ENCODE data around the gene ENPP6.
"Not testable (repeated sequence)": the region's sequence is repeated elsewhere in the genome, so short reads cannot be mapped to it uniquely, and the experiment has no call there.

Gene ENPP6

DNA sequence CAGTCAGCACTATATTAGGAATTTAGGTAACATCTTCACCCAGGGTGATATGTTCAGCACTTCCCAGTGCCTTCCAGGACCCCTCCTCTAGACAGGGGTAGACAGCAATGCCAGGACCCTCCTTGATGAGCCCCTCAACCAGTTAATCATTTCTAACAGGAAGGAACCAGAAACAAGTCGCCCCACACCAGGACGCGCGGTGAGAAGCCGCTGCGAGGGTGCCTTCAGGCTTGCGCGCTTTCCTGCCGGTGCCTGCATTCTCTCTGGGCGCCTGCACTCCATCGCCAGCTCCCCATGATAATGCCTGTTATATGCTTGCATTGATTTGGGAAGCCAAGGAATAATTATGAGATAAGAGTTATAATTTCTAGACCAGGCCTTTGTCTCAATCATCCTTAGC is 116.0 kb downstream of the ENPP6 start:
- no peak for DNase-seq

- DNase-seq: no peak
Observed at GRCh38 chr4:184100297-184100885, 117.3 kb downstream of the ENPP6 start.

DNA sequence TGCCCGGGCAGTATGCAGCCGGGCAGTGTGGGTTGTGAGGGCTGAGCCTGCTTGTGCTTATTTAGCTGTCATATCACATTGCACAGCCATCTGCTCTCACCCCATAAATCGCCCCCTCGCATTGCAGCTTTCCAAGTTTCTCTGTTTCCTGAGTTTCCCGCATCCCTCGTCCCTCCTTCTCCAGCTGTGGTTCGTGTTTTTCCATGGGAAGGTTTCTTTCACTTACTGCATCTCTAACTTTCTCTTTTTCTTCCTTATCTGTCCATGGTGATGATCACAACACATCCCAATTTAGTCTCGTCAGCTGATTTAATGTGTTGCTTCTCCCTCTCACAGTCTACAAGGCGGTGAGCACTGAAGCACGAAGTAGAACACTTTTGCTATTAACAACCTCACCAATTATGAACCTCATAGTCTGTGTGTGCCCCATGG is 118.1 kb downstream of the ENPP6 start:
- no peak for DNase-seq

GRCh38 chr4:184099000-184099399 is 118.7 kb downstream of the ENPP6 start:
- no peak for DNase-seq

GRCh38 chr4:184097815-184098214 is 119.9 kb downstream of the ENPP6 start:
- no peak for DNase-seq

DNA sequence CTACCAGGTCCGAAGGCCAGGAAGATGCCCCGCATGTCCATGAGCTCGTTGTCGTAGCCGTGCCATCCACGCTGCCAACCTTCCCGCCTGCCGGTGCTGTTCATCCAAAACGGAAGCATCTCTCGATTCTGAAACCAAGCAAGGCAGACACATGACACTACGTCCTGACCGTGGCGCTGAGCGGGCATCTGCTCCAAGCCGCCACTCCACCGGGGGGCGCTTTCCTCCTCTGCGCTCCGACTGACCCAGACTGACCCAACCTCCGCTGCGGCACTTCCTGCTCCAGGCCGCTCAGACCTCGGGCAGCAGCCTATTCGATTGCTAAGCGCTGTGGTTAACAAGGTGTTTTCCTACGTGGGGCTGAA is 120.5 kb downstream of the ENPP6 start:
- no peak for DNase-seq

GRCh38 chr4:184096561-184097240 is 121.0 kb downstream of the ENPP6 start:
- no peak for DNase-seq

GRCh38 chr4:184094532-184095159 is 123.0 kb downstream of the ENPP6 start:
- no peak for DNase-seq

- no peak for DNase-seq
Observed at GRCh38 chr4:184091986-184092385, 125.7 kb downstream of the ENPP6 start.

- DNase-seq: no peak
Observed at GRCh38 chr4:184090571-184090970, 127.1 kb downstream of the ENPP6 start.

DNA sequence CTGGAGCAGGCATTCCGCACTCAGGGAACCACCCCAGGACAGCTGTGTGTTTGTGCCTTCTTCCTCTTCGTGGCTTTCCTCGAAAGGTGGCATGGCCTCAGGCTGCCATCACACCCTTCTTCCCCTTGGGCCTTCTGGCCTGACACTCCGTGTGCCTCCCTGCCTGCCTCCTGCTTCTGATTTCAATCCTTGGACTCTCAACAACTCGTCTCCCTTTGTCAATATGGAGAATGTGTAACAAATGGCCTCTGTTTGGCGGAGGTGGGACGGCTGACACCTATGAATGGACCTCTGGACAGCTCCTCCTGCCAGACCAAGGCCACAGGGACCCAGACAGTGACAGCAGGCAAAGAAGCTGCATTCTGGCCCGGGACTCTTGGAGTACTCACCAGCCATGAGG is 137.0 kb downstream of the ENPP6 start:
- DNase-seq: no peak

DNA sequence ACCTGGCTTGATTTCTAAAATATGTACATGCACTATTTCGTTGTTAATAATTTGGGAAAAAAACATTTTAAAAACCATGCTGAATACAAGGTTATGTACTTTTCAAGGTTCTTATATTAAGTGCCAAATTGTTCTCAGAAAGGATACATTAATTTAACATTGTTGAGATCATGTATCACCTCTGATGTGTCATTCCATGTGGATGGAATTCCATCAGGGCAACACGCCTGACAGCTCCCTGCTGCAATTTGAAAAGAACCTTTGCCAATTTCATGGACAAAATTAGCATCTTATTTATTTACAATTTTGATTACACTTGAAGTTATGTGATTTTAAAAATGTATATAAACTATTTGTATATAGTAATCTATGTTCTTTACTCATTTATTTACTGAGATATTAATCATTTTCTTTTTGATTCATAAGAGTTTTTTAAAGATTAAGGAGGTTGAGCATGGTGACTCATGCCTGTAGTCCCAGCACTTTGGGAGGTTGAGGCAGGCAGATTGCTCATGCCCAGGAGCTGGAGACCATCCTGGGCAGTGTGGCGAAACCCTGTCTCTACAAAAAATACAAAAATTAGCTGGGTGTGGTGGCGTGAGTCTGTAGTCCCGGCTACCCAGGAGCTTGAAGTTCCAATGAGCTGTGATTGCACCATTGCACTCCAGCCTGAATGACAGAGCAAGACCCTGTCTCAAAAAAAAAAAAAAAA is 142.8 kb downstream of the ENPP6 start:
- no peak for DNase-seq

DNA sequence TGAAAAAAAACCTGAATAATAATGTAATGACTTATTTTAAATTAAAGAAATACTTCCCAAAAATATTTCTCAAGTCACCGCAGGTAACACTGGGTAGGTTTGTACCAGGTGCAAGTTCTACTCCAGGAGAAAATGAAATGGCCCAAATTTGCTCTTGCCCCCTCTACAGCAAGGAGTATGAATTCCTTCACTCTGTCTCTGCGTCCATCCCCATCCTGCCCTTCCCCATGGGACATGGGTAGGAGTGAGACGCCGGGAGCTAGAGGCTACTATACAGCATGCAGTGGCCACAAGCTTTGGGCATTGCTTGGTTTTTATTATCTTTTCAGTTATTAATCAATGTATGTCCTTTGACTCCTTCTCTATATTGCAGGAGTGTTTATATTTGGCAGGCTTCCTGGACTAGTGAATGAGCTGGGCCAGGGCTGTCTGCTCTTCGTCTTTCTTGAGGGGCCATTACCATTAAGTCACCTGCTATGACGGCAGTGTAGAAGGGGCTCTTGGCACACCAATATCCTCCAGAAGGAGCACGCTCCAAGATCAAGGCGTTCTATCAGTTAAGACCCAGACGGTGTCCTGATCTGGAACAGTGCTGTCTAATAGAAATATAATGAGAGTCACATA is 149.6 kb downstream of the ENPP6 start:
- DNase-seq: no peak

DNA sequence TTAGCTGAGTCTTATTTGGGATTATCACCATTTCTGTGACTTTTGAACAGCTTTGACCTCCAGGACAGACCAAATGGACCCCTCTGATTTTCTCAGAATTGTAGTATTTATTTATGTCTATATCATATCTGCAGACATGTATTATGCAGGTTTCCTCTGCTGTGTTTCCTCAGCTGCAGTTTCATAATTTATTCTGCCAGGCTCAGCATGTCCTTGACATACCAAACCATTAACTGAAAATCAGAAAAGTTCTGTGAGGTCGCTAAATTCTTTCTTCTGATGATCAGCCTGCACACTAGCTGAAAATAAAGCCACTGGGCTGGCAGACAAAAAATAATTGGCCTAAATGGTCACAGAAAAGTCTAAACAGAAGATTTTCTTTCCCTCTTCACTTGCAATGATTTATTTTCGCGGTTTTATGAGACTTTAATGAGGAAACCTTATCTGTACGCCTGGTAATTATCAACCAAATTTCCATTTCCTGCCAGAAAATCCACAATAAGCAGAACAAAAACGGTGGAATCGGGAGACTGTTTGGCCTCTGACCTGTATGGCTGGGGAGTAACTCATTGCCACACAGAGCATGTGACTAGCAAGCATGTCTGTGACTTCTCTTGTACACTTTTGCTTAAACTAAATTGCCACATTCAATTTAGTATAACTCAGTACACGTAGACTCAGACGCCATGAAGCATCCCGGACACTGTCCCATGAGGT is 150.9 kb downstream of the ENPP6 start:
- DNase-seq: no peak

DNA sequence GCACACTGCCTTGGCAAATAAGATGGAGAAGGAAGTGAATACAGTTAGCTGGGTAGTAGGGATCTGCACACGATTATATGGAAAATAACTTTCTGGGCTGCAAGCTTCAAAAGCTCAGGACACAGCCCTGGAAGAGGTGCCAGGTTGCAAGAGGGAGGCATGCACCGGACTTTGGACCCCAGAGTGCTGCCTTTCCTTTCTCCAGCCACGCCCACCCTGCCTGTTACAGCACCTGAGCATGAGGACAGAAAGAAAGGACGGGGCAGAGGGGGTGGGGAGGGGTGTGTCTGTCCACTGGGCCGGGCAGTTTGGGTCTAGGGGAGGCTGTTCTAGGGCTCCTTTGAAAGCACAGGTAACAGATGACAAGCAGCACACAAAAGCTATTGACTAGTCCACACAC is 152.8 kb downstream of the ENPP6 start:
- no peak for DNase-seq

GRCh38 chr4:184062769-184063168 is 154.9 kb downstream of the ENPP6 start:
- DNase-seq: no peak

DNA sequence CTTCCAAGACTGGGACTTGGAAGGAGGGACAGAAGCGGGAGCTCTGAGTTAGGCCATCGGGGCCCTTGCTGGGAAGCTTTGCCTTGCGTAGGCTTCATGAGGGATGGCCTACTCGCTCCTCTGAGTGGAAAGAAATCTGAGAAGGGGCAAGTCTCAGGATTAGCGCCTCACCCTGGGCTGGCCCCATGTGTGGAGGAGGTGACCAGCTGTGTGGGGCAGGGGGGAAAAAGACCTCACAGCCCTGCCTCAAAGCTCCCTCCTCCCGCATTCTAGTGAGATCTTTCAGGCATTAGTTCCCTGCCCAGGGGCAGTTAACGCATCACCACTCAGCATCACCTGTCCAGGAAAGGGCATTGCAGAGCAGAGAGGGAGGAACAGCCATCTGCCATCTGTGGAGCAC is 156.1 kb downstream of the ENPP6 start:
- DNase-seq: no peak

- no peak for DNase-seq
Observed at GRCh38 chr4:184059099-184059498, 158.6 kb downstream of the ENPP6 start.

- no peak for DNase-seq
Observed at GRCh38 chr4:184058026-184058425, 159.6 kb downstream of the ENPP6 start.

DNA sequence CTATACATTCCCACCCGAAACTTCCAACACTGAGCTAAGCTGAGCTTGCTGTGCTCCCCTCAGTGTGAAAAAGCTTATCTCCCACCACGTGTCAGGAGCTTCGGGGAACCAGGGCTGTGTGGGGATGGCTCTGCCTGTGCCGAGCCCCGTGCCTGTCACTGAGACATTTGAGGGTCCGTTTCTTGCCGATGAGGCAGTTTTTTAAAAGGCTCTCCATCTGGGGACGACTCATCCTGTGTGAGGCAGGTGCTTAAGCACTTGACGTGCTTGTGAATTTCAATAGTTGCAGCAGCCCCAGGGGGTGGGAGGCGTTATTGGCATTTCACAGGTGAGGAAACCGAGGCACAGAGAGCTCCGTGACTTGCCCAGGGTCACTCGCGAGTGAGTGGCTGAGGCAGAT is 160.8 kb downstream of the ENPP6 start:
- no peak for DNase-seq

DNA sequence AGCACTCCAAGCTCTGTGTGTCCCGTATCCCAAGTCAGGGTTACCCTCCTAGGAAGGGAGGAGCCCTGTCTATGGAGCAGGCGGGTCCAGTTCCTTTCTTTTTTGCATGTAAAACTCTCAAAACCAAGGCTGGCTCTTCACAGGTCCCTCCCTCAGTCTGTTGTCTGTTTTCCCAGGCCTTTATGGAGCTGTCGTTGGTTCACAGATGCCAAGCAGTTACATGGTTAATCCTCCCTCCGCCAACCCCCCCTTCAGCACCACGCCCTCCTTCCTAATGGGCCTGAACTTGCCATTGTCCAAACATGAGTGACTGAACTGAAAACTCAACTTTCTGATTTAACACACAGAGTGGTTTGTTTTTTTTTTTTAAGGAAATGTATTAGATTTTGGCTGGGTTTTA is 164.2 kb downstream of the ENPP6 start:
- DNase-seq: no peak

- no peak for DNase-seq
Observed at GRCh38 chr4:184052616-184053015, 165.1 kb downstream of the ENPP6 start.

GRCh38 chr4:184051262-184051661 is 166.4 kb downstream of the ENPP6 start:
- not testable (repeated sequence) for DNase-seq
